Measurements from ENCODE around the gene PPM1H. TPM values are rescaled to one million over a fixed set of nuclear protein-coding genes. Genes with fewer than 3 reads are reported as not detected.
A peak's percentile ranks its signal among the peaks of the same experiment; 100 is the strongest.

The PPM1H gene
- total RNA-seq, 1 donor from 2014 or later, result 0.85 TPM

DNA sequence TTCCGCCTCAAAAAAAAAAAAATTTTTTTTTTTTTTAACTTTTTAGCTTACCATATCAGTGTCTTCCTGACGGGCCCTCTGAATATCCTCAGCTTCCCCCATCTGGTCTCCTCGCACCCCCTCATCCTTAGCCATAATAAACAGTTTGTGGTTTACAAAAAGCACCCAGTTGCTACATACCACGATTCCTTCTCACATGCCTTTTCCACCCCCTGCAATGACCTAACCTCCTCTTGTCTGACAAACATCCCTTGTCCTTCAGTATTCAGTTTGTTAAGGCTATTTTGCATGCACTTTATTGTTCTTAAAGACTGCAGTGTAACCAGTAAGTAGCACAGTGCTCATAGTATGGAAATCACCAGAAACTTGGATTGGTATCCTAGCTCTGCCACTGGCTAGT lies 88.5 kb downstream of the PPM1H start:
- DNase-seq (ENCODE audit: low spot score in 2 of 2), result no peak
- Histone ChIP-seq H3K4me1 (peaks cover 0 to 14% of the 10 kb centered on the region in 2 donors), H3K4me3 (no peak overlapping the region), H3K27me3 (no peaks in the 10 kb centered on the region), H3K9me3 (no peaks in the 10 kb centered on the region), H3K36me3 (no peaks in the 10 kb centered on the region), H3K27ac (no peak overlapping the region)
- intact Hi-C loops (cut with DNase I), result no loop called here
- TF ChIP-seq, protein P1, sequence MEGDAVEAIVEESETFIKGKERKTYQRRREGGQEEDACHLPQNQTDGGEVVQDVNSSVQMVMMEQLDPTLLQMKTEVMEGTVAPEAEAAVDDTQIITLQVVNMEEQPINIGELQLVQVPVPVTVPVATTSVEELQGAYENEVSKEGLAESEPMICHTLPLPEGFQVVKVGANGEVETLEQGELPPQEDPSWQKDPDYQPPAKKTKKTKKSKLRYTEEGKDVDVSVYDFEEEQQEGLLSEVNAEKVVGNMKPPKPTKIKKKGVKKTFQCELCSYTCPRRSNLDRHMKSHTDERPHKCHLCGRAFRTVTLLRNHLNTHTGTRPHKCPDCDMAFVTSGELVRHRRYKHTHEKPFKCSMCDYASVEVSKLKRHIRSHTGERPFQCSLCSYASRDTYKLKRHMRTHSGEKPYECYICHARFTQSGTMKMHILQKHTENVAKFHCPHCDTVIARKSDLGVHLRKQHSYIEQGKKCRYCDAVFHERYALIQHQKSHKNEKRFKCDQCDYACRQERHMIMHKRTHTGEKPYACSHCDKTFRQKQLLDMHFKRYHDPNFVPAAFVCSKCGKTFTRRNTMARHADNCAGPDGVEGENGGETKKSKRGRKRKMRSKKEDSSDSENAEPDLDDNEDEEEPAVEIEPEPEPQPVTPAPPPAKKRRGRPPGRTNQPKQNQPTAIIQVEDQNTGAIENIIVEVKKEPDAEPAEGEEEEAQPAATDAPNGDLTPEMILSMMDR (IDR thresholded peaks at IDR 0.05), result no peak

- peaks cover 0 to 18% of the 10 kb centered on the region in 2 donors for H3K4me1 ChIP-seq
- TF ChIP-seq, protein P1 (IDR thresholded peaks at IDR 0.05), result no peak
- H3K4me3 ChIP-seq, result no peak overlapping the region
- no peaks in the 10 kb centered on the region for H3K9me3 ChIP-seq
- no peak overlapping the region for H3K27ac ChIP-seq
- H3K36me3 ChIP-seq, result no peaks in the 10 kb centered on the region
- DNase-seq (ENCODE audit: low spot score in 2 of 2), result no peak
- H3K27me3 ChIP-seq, result no peaks in the 10 kb centered on the region
- intact Hi-C loops (cut with DNase I), result no loop called here
These were observed 90.0 kb downstream of the PPM1H start for GRCh38 chr12:62844915-62845314.

DNA sequence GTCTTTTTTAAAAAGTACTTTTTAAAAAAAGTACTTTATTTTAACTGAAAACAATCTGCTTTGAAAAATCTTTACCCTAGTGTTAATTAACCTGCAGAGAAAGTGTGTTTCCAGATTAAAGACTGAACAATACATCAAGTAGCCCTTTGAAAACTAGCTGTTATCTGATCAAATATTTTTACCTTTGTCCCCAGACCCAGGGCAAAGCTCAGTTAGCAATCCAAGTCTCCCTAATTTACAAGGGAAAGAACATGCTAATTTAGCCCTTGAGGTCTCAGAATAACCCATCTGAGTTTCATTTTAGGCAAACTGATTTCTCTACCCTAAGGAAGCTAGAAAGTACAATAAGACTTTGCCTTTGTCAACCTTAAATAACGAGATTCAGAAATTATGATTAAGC lies 91.2 kb downstream of the PPM1H start:
- no peak overlapping the region for H3K27ac ChIP-seq
- TF ChIP-seq, protein P1 (IDR thresholded peaks at IDR 0.05), result no peak
- H3K4me1 ChIP-seq, result peaks cover 0 to 16% of the 10 kb centered on the region in 2 donors
- H3K27me3 ChIP-seq, result no peaks in the 10 kb centered on the region
- no peaks in the 10 kb centered on the region for H3K9me3 ChIP-seq
- DNase-seq (ENCODE audit: low spot score in 2 of 2), result no peak
- intact Hi-C loops (cut with DNase I), result no loop called here
- H3K36me3 ChIP-seq, result no peaks in the 10 kb centered on the region
- H3K4me3 ChIP-seq, result no peak overlapping the region

- Histone ChIP-seq H3K36me3 (no peaks in the 10 kb centered on the region), H3K27ac (peak overlapping the region; percentile 29 to 36), H3K4me1 (peaks cover 0 to 8% of the 10 kb centered on the region in 2 donors), H3K27me3 (no peaks in the 10 kb centered on the region), H3K9me3 (no peaks in the 10 kb centered on the region), H3K4me3 (no peak overlapping the region)
- intact Hi-C loops (cut with DNase I), result no loop called here
- no peak for DNase-seq (ENCODE audit: low spot score in 2 of 2)
- TF ChIP-seq, protein P1 (IDR thresholded peaks at IDR 0.05), result no peak
These were observed 93.1 kb downstream of the PPM1H start for GRCh38 chr12:62841846-62842245.

DNA sequence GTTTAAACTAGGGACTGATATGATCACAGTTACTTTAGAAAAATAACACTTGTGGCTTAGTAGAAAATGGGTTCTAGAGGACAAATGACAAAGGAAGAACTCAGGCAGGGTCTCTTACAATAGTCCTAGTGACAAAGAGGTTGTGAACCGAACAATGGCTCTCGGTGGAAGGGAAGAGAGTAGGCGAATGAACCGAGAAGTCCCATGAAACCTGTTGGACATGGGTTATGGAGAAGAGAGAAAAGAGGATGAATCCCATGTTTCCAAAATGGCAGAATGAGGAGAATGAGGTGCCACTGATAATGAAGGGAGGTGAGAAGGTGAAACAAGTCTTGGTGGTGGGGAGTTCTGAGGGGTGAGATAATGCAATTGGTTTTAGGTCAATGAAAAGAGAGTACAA lies 94.1 kb downstream of the PPM1H start:
- intact Hi-C loops (cut with DNase I), result no loop called here
- H3K27me3 ChIP-seq, result no peaks in the 10 kb centered on the region
- TF ChIP-seq, protein P1 (IDR thresholded peaks at IDR 0.05), result no peak
- no peaks in the 10 kb centered on the region for H3K9me3 ChIP-seq
- H3K4me1 ChIP-seq, result peaks cover 0 to 8% of the 10 kb centered on the region in 2 donors
- no peak overlapping the region for H3K27ac ChIP-seq
- no peak overlapping the region for H3K4me3 ChIP-seq
- DNase-seq (ENCODE audit: low spot score in 2 of 2), result no peak
- no peaks in the 10 kb centered on the region for H3K36me3 ChIP-seq
